ENCODE data around the gene NTHL1.
A peak's percentile ranks its signal among the peaks of the same experiment; 100 is the strongest.

NTHL1 gene

GRCh38 chr16:2007081-2007836 lies 40.4 kb downstream of the NTHL1 start:
- DNase-seq, result no peak

- no peak for DNase-seq
Observed at GRCh38 chr16:2006317-2006716, 41.3 kb downstream of the NTHL1 start.

GRCh38 chr16:2005646-2006045 lies 42.0 kb downstream of the NTHL1 start:
- no peak for DNase-seq

- no peak for DNase-seq
Observed at GRCh38 chr16:2004795-2005517, 42.7 kb downstream of the NTHL1 start.

- peak; percentile 80 for DNase-seq
Observed at GRCh38 chr16:2003827-2004641, 43.6 kb downstream of the NTHL1 start.

GRCh38 chr16:2003231-2003826 lies 44.3 kb downstream of the NTHL1 start:
- DNase-seq, result no peak

- no peak for DNase-seq
Observed at GRCh38 chr16:2002406-2003230, 45.0 kb downstream of the NTHL1 start.

- no peak for DNase-seq
Observed at GRCh38 chr16:2001456-2002355, 45.9 kb downstream of the NTHL1 start.

GRCh38 chr16:2001035-2001434 lies 46.6 kb downstream of the NTHL1 start:
- DNase-seq, result no peak

- no peak for DNase-seq
Observed at GRCh38 chr16:1999866-2000514, 47.6 kb downstream of the NTHL1 start.

- DNase-seq, result no peak
Observed at GRCh38 chr16:1998852-1999801, 48.5 kb downstream of the NTHL1 start.

- no peak for DNase-seq
Observed at GRCh38 chr16:1998360-1998835, 49.2 kb downstream of the NTHL1 start.

GRCh38 chr16:1997494-1998359 lies 49.9 kb downstream of the NTHL1 start:
- DNase-seq, result no peak

- no peak for DNase-seq
Observed at GRCh38 chr16:1993731-1994131, 53.9 kb downstream of the NTHL1 start.

- DNase-seq, result no peak
Observed at GRCh38 chr16:1992704-1993317, 54.8 kb downstream of the NTHL1 start.

GRCh38 chr16:1991948-1992703 lies 55.5 kb downstream of the NTHL1 start:
- peak; percentile 94 for DNase-seq

- DNase-seq, result no peak
Observed at GRCh38 chr16:1991588-1991947, 56.1 kb downstream of the NTHL1 start.

All from activated CD4-positive, CD25-positive, alpha-beta regulatory T cell treated with anti-CD3 and anti-CD28 coated beads, Interleukin-2, amount 50 U/mL, for 72 hours (primary cell).